SHP77 treated with DMSO at 0.1 percent for 48 hours (cell line): Measurements from ENCODE around the gene VPS8.

Experiments used
- DNase-seq: peaks from one replicate; lab custom pipeline; 2025; lab: John Stamatoyannopoulos, UW

The VPS8 gene

DNA sequence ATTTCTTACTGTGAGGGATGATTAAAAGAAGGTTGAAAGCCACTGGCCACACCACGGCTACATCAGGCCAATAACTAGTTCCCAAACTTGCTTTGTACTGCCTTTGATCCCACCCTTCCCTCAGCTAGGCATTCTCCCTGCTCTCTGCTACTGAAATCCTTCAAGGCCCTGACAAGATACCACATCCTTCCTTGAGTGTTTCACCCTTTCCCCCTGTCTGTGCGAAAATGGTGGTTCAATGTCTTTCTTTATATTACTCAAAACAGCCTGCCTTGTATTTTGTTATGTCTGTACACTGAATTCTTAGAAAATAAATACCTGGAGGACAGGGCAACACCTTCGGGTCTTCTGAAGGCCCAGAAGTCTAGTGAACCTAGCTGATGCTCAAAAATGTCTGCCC lies 932 bp upstream of the VPS8 start:
- DNase-seq: no peak

DNA sequence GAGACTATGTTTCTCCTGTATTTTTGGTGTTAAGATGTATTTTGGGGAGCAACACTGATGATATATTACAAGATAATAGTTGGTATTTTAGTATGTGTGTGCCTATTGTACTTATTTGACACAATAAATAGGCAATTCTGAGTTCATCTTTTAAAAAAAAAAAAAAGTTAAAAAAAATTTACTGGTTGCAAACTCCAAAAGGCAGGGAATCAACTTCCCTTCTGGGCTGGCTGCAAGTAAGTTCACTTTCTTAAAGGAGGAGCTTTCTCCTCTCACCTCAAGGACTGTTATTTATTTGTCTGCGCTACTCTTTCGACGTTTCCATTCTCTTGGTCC lies 335 bp upstream of the VPS8 start:
- no peak for DNase-seq

DNA sequence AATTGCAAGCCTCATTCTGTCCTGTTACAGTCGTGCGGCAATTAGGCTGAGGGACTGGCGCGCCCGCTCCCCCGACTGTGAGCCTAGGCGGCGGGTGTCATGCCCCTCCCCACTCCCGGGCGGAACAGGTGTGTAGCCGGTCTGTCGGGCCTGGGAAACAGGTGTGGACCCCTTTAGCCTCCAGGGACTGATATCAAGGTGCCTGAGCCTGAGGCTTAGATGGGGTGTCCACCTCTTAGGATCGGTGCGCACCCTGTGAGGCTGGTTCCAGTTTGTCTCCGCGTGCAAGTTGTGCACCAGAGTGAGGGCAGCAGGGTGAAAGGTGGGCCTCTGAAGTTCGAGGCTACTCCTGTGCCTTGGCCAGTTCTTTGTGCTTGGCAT lies 686 bp downstream of the VPS8 start:
- no peak for DNase-seq

DNA sequence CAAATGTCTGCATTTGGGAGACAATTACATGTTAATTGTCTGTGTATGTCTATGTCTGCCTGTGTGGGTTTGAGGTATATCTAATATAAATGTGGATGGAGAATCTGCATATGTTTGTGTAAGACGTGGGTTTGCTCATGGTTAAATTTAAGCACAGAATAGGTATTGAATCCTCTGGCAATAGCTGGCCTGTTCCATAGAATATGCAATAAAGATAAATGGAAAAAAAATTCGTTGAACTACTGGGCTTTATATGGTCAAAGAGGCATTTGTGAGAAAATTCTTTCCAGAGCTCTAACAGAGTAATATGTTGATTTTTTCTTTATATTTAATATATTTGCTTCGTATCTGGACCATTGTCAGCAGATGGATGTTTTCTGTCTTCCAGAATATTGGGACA lies 1.4 kb downstream of the VPS8 start:
- no peak for DNase-seq

DNA sequence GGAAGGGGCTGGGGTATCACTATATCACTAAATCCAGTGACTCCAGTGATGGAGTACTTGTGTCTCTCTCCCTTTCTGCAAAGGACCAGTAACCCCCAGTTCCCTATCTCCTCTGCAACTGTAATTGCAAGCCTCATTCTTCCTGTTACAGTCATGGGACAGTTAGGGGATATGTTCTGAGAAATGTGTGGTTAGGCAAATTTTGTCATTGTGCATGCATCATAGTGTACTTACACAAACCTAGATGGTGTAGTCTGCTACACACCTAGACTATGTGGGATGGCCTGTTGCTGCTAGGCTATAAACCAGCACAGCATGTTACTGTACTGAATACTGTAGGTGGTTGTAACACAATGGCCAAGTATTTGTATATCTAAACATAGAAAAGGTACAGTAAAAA lies 2.2 kb downstream of the VPS8 start:
- DNase-seq: no peak

DNA sequence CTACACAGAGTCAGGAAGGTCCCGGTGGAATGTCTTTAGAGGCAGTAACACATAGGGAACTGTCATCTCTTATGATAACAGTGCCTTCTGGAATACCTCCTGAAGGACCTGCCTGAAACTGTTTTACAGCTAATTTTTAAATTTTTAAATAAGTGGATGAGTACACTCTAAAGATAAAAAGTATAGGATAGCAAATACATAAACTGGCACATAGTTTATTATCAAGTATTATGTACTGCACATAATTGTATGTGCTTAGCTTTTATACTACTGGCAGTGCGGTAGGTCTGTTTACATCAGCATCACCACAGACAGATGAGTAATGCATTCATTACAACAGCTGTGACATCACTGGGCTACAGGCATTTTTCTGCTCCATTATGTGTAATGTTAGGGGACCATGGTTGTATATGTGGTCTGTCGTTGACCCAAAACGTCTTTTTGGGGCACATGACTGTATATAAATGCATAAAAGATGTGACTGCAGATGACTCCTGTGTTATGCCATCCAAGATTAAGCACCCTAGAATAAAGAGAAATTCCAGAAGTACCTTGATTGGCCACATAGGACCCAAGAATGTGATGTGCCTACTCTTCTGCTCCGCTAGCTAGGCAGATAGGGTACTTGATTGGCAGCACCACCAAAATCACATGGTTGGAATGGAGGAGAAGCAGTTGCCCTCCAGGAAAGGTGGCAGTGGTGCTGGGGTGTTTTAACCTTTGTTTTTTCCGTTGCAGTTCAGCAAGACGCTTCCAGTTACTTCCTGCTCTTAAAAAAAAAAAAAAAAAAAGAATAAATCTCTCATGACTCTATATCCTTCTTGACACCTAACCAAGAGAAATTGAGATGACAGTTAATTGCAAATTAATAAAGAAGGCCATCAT lies 3.3 kb downstream of the VPS8 start:
- DNase-seq: no peak

DNA sequence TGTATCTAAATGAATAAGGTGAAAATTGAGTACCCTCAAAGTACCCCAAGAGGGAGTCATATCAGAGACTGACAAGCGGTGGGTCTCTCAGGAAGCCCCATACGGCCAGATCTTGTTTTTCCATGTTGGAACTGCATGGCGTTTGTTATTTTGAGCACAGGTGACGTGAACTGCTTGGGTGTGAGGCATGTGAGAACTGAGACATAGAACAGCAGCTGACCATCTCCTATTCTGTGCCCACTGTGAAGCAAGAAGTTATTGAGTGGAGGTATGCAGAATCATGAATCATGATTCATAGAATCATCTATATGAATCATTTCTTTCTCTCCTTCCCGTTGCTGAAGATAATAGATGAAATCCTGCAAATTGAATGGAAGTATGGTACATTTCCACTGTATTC lies 4.6 kb downstream of the VPS8 start:
- no peak for DNase-seq

DNA sequence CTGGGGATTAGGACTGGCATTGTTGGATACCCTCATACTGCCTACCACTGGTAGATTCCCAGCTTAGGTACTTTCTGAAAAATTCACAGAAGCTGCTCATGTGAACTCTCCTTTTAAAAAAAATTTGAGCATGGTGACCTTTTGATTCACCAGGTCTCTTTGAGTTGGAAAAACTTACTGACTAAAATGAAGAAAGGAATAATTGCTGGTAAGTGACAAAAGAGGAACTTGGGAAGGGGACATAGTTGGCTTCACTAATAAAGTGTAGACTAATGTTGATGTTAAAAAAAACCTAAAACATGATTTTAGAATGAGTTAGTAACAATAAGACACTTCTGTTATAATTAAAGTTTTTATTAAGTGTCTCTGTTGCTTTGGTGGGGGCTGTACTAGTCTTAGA lies 8.6 kb downstream of the VPS8 start:
- no peak for DNase-seq

DNA sequence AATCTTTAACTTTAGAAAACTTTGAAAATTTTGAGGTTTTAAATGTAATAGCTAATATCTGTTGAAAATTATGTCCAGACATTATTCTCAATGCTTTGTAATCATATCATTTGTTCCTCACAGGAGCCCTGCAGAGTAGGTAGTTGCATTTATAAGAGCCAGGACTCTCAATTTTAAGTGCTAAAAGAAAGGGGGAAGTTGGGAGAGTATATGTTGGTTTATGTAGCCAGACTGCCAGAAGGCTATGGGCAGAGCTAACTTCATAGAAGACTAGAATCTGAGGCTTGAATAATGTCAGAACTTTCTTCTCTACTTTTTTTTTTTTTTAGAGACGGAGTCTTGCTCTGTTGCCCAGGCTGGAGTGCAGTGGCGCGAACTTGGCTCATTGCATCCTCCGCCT lies 9.1 kb downstream of the VPS8 start:
- DNase-seq: no peak

DNA sequence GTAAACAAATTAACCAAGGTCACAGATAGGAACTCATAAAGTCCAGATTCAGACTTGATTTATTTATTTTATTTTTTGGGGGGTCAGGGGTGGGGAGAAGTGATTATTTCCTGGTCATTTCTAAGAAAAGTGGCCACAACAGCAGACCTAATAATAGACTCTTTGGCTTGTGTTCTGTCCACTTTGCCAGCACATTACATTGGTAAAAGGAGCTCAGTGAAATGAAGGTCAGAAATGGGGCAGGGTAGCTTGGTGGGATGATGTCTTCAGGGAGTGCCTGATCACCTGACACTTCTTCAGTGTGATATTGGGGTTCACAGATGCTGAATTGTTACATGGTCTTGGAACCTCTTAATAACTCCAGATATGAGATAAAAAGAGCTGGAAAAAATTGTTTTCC lies 10.1 kb downstream of the VPS8 start:
- no peak for DNase-seq

DNA sequence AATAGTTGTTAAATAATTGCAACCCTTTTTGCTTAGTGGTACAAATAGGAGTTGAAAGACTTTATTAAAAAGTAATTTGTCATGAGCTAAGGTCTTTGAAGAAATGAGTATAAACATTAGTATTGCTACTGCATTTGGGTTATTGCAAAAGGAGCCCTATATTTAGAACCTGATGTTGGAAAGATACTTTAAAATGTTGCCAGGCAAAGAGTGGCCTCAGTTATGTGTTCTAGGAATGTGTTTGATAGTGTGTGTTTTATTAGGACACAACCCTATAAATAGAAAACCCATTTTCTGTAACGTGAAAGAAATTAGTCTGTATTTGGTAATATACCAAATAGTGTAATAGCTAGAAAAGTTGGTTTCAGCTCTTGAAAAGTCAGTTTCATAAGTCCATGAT lies 10.7 kb downstream of the VPS8 start:
- DNase-seq: no peak

DNA sequence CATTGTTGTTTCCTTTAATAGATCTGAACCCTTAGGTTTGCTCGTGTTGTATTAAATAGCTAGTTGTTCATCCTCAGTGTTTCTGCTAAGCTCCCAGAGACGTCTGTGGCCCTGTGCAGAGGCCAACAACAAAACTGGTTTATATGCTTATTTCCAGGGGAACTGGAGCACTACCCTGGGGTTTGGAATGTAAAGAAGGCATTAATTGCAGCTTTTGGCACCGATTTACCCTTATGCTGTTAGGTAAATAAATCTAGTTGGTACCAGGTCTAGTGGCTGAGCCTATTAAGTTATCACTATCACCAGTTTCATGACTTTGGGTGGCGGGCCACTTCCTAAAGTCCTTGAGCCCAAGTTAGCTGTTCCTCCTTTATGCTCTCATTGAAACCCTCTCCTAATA lies 12.0 kb downstream of the VPS8 start:
- no peak for DNase-seq

DNA sequence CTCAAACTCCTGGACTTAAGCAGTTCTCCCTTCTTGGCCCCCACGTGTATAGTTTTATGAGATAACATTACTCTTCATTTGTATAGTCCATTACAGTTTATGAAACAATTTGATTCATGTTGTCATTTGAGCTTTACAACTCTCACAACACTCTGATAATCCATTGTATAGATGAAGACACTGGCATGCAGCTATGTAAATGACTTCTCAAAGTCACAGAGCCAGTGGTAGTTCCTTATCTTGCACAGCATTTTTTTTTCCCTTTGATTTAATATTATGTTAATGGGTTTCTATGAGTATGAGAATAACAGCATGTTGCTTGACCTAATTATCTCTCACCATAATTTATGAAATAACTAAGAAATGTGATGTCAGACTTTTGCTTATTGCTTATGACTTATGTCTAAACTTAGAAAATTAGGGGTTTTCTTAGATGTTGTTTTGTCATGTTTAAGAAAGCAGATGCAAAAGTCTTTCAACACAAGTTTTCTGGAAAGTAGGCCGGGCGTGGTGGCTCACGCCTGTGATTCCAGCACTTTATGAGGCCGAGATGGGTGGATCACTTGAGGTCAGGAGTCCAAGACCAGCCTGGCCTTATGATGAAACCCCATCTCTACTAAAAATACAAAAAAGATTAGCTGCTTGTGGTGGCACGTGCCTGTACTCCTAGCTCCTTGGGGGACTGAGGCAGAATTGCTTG lies 13.3 kb downstream of the VPS8 start:
- DNase-seq: no peak

DNA sequence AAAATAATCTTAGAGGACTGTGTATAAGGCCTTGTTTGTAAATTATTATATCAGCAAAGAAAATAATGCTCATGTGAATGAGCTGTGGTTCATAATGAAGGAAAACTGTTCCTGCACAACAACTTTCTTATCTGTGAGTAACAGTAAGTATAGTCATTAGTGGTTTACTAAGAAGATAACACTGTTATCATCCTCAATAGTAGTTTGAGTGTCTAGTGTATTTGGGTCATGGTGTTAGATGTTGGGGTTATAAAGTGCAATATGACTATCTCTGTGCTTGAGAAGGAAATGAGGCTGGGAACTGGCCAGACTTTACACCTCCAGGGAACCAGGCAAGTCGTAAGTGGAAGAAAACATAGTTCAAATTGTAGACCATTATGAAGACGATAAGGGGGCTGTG lies 15.6 kb downstream of the VPS8 start:
- no peak for DNase-seq

DNA sequence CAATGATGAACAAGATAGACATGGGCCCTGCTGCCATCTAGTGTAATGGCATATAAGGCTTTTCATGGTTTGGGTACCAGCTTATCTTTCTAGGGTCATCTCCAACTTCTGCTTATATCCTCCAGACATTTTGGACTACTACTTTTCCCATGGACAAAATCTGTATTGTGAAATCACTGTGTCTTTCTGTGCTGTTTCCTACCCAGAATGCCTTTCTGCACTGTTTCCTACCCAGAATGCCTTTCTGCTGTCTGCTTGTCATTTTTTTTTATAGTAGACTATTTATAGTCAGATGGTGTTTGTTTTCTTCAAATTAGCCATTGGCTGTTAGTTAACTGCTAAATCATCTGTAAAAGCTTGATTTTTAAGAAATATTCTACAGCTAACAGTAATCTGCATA lies 20.1 kb downstream of the VPS8 start:
- DNase-seq: no peak

DNA sequence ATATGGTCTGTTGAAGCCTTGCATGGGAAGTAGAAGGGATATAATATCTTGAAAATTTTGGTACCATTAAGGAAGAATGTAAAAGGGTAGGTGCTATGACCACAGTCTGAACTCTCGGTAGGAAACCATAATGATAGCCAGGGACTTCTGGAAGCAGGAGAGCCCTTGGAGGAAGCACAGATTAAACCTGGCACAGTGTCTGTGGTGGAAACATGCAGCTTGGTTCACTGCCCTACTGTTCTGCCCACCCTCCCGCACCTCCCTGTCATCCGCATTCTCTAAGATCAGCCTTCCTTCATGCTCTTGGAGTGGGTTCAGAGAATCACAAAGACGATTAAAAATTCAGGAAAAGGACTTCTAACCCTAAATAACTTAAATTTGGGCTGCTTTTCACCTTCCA lies 20.9 kb downstream of the VPS8 start:
- DNase-seq: no peak

DNA sequence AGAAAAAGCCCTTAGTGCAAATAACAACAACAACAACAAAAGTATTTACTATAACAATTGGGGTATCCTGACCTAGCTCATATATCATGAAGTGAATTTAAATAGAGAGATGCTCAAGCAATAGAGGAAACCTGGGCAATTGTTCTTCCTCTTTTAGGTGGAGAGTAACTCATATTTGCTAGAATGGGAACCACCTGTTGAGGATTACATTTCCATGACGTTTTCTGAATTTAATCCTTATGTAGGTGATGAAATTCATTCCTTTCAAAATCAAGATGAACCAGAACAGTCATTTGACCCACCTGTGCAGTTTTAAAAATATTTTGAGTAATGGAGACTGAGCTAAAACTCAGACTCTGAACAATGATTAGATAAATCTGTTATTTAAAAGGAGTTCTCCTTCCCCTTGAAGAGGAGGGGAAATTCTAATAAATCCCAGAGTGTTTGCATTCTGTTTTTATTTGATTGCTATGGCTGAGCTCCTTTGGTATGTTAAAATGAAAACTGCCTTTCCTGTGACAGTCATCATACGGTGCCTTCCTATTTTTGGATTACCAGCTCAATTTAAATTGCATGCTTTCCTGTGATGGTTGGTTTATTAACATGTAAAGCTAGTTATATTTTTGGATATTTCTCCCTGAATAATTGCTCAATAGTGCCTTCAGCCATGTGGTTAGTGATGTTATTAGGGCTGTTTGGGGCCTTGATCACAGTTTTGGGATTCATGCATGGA lies 24.3 kb downstream of the VPS8 start:
- no peak for DNase-seq

DNA sequence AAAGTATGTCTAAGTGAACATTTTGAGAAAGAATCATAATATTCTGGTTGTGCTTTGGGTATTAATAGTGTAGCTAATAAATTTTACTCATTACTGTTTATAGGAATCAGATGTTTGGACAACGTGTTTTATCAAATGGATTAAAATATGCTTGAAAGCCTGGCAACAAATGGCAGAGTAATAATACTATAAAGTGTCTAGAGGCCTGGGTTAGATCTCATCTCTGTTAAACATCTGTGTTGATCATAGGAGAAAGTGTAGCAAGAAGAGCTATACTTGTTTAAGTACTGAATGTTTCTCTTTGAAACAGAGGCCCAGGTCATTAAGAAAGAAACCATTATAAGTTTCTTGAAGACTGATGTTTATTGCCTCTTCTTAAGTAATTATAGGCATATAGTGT lies 30.5 kb downstream of the VPS8 start:
- no peak for DNase-seq

DNA sequence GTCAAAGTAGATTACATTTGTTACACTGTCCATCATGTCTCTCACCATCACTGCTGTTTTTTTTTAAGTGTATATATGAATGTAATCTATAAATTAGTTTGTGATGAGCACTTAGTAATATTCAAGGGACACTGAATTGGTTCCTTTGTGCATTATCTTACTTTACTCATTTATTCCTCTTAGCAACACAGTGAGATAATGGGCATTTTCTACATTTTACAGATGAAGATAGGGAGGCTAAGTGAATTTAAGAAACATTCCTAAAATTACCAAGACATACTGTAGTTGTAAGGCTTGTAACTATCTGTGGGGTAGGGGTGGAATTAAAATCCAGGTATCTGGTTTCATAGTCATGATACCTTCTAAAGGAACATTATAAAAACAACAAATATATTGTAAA lies 33.9 kb downstream of the VPS8 start:
- DNase-seq: no peak

DNA sequence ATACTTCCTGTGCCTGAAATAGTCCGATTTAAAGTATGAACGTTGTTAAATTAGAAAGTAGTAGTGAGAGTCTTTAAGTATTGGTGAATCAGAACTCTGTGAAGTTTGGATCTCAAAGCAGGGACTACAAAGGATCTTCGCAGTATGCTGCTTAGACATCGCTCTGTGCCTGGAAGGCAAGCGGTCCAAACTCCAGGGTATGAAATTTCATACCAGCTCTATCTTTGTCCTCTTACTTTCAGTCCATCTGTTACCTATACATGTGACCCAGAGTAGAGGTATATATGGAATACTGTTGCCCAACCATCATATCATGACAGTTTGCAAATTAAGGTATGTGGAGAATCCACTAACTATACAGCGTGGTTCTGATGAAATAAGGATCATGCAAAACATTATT lies 34.5 kb downstream of the VPS8 start:
- DNase-seq: no peak

DNA sequence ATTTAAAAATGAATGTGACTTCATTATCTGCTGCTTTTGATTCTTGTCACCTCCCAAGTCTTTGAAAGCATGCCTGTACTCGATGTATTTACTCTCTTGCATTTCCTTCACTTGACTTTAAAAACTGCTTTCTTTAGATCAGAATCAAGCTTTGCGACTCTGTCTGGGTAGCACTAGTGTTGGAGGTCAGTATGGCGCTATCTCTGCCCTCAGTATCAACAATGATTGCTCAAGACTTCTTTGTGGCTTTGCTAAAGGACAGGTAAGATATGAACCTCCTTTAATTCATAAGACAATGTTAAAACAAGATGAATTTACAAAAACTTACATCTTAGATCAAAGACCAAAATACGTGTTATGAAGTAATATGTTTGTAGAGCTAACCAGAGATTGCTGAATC lies 37.0 kb downstream of the VPS8 start:
- DNase-seq: no peak

DNA sequence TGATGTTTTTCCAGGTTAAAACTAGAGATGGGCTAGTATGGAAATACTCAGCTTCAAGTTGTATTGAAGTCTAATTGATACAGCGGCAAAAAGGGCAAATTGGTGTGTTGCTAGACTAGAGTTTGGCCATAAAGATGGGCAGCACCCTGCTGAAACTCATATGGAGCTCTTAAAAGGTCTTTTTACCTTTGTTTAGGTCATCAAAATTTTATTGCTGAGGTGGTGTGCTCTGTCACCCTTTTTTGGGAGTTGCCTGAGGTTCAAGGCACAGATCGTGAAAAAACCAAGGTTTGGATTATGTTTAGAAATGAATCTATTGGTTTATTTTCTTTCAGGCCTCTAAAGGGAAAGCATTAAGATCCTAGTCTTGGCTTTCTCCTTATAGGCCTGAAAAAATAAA lies 38.2 kb downstream of the VPS8 start:
- no peak for DNase-seq

DNA sequence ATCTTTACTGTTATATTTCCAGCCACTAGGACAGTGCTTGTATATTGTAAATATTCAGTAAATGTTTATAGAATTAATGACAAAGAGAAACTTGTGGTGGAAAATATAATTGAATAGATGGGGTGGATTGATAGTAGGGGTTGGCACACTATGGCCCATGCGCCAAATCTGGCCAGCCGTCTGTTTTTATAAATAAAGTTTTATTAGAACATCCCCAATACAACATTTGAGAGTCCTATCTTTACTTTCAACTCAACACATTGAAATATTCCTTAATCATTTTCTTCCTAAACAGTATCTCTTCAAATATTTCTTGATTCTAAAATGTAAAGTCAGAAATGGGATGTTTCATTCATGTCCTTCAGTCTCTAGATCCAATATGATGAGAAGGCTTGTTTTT lies 45.1 kb downstream of the VPS8 start:
- DNase-seq: no peak
